GM19240 (cell line): ENCODE data around the gene FBLN1.
"Not testable (repeated sequence)": the region's sequence is repeated elsewhere in the genome, so short reads cannot be mapped to it uniquely, and the experiment has no call there.

Experiments
- DNase-seq: peaks from one replicate; pipeline ENCODE4 v3.0.0; 2011; ENCODE audit warnings: low spot score; ENCODE audit not compliant: insufficient read length

Gene FBLN1

DNA sequence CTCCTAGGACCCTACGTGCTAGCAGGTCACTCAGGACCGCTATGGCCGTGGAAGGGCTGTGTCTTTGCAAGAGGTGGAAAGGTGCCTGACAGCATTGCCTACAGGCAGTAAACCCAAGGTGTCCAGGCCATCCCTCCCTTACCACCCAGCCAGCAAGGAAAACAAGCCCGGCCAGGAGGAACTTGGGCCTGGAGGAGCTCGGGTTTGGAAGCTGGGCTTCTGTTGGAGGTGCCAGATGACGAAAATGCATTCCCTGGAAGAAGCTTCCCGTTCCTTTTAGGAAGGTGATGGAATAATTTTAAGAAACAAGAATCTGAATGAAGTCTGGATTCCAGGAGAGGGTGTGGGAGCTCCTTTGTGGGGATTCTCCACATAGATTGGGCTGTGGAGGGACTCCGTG, 23.6 kb downstream of the FBLN1 start:
- DNase-seq, result no peak

DNA sequence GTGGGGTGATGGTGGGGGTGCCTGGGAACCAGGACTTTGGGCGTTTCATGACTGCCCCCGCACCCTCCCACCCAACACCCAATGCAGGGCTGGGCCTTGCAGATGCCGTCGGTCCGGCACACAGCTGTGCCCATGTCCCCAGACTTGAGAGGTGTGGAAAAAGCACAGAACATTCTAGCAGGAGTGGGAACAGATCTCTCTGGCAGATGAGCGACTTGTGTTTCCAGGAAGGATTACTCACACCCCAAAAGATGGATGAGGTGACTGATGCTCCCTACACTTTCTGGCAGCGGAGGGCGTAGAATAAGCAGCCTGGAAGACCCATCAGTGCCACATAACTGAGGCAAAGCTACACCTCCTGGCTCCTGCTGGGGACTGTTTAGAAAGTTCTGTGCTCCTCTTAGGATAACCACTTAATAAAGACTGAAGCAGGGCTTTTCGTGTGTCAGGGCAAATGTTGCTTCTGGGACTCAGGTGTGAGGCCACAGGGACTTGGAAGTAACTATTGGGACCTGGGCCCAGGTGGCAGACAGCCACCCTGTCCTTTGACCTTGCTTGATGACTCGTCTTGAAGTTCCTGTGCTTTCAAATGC, 24.2 kb downstream of the FBLN1 start:
- DNase-seq, result no peak

DNA sequence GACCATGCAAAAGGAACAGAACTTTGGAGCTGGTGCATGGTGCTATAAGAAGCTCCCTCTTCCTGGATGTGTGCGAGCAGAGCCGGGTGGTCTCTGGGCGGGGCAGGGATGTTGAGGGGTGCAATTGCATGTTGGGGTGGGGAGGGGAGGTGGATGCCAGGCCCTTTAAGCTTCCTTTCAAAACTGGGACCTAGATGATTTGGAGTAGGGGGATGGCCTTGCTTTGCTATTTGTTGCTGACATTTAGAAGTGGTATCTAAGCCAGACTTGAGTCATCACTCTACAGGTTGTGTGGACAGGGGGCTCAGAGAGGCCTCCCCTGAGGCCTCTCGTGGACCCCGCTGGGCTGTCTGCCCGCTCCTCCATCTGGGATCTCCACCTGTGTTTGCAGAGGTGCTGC, 24.8 kb downstream of the FBLN1 start:
- no peak for DNase-seq

DNA sequence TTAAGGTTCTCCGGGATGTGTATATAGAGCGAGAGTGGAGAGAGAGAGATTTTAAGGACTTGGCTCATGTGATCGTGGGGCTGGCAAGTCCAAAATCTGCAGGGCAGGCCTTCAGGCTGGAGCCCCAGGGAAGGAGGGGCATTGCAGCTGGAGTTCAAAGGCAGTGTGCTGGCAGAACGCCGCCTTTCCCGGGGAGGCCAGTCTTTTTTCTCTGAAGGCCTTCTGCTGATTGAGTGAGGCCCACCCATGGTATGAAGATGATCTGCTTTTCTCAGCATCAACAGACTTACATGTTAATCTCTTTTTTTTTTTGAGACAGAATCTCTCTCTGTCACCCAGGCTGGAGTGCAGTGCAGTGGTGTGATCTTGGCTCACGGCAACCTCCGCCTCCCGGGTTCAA, 25.4 kb downstream of the FBLN1 start:
- DNase-seq, result no peak

DNA sequence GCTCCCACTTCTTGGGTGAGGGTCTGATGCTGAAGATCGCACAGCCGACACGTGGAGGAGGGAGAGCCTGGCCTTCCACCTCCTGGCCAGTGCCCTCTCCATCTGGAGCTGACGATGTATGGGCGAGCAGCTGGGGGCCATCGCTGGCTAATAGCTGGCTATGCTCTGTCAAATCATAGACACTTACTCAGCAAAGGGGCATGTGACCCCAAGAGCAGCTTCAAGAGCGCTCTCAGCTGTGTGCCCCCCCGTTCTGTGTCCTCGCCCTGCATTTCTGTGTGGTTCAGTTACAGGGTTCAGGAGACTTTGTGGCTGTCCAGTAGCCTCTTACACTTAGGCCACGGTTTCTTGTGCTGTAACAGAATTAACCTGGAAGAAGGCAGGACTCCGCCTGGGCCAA, 26.4 kb downstream of the FBLN1 start:
- no peak for DNase-seq

DNA sequence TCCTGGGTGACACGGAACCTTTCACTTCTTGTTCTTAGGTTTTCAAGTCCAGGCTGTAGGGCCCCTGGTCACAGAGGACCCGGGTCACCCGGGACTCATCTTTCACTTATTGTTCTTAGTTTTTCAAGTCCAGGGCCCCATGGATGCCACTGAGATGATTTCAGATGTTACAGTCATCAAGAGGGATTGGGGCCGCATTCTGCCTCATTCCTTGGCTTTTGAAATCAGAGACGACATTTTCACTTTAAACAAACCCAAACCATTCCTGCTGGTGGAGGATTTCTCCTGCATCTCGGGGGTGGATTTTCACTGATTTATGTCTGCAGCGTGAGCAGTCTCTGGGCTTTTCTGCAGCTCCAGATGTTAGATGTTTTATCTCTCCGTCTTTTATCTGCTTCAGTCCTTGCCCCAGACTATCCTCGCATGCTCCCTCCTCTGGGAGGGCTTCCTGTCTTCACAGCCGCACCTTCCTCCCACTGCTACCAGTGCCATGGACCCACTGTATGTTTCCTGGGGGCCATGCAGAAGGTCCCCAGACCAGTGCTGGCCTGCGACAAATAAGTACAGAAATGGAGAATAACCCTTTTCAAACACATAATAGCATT, 27.4 kb downstream of the FBLN1 start:
- no peak for DNase-seq

DNA sequence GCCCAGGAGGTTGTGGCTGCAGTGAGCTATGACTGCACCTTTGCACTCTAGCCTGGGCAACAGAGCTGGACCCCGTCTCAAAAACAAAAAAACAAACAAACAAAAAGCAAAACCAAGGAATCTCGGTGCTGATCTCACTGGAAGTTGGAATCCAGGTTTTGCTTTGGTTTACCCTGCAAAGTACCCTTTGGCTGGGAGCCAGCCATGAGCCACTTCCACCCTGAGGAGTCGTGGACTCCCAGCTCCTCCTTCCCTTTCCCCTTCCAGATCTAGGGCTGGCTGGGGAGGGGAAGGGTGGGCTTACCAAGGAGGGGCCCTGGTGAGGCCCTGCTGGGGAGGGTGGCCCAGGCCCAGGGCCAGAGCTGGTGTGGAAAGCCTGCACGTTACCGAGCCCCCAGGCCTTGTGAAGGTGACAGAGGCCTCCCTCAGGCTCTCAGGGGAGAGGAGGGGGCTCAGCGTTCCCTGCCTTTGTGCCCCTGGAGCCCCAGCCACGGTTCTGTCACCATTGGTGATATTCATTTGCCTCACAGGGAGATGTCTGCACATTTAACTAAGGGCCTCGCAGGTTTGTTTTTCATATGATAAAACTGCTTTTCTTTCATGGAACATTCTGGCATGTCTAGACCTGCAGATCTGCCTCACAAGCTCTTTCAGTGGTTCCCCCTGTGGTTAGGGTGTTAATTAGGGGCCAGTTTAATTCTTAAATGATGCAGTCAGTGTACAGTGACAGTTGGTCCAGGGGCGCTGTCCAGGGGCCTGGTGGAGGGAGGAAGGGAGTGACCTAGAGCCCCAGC, 29.0 kb downstream of the FBLN1 start:
- DNase-seq, result no peak

DNA sequence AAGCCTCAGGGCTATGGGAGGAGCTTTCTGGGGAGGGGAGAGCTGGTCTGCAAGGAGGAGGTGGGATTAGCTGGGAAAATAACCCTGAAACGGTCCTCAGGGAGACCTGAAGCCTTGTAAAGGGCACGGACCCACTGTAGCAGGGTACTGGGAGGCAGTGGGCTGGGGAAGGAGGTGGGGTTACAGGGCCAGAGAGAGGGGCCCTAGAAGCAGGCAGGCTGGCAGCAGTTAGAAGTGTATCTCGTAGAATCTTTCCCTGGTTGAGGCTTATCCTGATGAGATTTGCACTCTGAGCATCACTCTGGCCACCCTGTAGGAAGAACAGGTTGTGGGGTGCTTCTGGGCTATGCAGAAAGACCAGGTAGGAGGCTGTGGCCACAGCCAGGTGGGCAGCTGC, 29.6 kb downstream of the FBLN1 start:
- DNase-seq, result no peak

DNA sequence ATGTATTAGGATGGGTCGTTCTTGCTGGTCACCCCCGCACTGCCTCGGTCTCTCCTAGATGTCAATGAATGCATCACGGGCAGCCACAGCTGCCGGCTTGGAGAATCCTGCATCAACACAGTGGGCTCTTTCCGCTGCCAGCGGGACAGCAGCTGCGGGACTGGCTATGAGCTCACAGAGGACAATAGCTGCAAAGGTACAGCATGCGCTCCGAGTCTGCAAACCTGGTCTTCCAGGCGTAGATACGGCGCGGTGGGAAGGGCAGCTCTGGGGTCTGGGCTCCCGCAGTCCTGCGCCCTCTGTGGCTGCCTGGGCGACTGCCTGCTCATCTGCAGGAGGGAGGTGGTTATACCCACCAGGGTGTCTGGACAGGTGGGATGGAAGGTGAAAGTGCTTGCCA, 31.0 kb downstream of the FBLN1 start:
- no peak for DNase-seq

DNA sequence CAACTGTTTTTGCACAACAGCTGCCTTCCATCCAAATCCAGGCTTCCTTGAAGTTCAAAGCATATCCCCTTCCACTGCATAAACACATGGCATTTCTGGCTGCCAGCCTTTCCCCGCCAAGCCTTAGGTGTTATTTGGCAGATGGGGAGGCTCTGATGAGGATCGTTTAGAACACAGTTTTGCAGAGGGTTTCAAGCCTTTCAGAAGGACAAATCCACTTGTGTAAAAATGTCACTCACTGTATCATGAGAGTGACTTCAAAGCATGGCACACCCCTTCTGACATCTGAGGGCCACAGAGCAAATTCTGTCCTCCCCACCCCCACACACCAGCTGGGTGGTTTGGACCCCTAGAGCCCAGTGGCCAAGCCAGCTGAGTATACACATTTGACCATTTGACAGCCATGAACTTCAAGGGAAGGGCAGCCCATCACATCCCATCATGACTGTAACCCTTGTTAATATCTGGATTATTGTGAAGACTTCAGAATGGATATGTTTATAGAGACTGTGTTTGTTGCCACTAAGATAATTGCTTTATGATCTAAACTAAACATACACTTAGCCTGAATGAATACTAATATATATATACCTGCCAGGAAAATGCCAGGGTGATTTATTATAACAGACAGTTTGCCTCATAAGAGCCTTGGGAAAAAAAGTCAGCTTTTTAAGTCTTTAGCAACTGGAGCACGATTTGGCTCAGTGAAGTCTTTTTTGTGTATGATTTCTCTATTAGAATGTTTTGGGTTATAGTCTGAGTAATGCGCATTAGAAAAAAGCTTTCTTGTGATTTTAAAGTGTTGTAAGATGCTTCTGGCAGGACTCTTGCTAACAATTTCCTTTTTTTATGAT, 31.9 kb downstream of the FBLN1 start:
- no peak for DNase-seq

DNA sequence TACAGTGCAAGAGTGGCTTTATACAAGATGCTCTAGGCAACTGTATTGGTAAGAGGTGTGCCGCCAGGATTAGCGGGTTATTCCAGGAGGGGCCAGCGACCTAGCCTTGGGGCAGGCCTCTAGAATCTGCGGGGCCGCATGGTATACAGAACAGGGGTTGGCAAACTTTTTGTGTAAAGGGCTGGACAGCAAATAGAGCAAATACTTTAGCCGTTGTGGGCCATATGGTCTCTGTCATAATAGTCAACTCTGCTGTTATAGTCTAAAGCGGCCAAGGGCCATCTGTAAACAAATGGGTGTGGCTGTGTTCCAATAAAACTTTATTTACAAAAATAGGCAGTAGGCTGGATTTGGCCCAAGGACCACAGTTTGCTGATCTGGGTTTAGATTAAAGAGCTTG, 32.6 kb downstream of the FBLN1 start:
- no peak for DNase-seq

DNA sequence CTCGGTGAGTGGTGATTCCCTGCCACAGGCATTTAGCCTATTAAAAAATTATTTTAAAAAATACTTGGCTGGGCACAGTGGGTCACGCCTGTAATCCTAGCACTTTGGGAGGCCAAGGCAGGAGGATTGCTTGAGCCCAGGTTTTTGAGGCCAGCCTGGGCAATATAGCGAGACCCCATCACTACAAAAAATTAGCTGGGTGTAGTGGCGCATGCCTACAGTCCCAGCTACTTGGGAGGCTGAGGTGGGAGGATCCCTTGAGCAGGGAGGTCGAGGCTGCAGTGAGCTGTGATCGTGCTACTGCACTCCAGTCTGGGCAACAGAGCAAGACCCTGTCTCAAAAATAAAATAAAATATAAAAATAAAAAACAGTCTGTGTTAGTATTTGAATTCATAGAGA, 33.2 kb downstream of the FBLN1 start:
- not testable (repeated sequence) for DNase-seq

DNA sequence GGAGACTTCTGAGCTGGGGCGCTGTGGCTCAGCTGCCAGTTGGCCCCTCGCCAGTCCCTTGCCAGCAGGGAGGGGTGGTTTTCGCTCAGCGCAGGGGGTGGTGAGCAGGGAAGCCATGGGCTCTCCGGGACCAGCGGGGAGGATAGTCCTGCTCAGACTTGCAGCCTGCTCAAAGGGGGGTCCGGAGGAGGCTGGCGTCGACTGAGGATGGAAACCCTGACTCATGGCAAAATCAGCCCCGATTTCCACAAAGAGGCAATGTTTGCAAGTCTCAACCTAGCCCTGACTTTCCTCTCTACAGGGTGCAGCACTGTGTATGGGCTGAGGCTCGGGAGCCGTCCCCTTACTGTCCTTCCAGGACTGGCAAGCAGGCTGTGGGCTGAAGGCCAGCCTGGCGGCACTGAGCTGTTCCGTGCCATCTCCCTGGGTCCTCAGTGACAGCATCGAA, 35.1 kb downstream of the FBLN1 start:
- no peak for DNase-seq

DNA sequence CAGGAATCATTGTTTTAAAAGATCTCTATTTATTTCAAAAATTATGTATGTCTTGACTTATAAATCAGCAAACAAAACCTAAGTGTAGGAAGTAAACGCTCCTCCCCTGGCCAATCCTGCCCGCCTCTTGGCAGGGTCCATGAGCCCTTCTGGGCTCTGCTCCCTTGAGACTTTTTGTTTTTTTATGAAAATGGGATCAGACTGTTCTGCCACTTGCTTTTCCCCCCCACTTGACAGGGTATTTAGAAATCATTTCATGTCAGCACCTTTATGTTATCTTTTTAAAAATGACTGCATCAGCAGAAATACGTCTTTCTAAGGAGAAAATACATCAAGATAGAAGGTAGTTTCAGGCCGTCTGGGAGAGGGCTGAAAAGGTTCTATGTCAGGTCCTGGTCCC, 35.6 kb downstream of the FBLN1 start:
- no peak for DNase-seq

DNA sequence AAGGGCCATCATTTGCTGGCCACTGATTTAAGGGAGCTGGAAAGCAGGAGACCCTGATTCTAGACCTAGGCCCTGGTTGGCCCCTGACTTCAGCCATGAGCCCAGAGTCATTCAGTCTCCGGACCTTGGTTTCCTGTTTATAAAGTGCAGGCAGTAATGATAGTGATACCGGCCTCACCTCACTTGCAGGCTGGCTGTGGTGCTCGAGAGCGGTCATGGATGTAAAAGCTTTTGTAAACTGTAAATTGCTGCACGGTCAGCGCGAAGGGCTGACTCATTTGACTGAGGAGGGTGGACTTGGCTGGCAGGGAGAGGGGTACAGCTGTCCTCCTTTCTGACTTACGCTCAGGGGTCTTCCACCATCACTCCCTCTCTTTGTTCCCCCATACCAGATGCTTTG, 37.4 kb downstream of the FBLN1 start:
- DNase-seq, result no peak

DNA sequence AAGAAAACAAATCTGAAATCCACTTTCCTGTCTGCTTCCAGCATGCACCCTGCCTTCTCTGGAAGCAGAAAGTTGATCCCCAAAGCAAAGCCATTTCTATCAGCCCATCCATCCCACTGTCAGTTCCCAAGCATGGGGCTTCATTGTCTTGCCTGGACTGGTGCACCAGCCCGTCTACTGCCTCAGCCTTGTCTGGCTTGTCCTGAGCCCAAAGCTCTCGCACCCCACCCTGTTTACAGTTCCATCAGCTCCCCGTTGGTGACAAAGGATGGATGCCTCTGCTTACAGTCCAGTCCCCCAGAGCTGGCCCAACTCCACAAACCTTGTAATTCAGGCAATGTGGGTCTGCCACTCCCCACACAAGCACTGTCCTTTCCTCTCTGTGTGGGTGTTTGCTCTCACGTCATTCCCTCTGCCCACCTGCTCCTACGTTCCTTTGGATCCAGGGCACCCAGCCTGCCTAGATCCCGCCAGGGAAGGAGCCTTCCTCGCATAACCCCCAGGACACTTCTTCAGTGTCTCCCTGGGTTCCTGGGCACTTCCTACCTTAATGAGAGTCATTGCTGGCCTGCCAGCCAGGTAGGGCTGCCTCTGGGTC, 38.8 kb downstream of the FBLN1 start:
- DNase-seq, result no peak

DNA sequence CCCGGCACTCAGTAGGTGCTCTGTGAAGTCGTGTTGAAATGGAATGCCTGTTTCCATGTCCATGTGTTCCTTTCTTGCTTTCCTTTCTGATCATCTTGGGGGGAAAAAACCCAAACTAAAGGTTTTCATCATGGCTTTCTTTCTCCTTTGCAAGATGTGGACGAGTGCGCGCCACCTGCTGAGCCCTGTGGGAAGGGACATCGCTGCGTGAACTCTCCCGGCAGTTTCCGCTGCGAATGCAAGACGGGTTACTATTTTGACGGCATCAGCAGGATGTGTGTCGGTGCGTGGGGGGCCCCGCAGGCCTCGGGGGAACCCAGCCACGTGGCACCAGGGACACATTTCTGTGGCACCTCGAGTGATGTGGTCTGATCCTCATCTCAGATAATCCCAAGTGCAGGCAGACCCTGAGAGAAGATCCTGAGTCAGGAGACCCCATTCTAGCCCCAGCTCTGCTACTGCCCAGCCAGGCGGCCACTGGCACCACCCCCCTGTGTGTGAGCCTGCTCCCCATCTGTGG, 39.4 kb downstream of the FBLN1 start:
- no peak for DNase-seq

DNA sequence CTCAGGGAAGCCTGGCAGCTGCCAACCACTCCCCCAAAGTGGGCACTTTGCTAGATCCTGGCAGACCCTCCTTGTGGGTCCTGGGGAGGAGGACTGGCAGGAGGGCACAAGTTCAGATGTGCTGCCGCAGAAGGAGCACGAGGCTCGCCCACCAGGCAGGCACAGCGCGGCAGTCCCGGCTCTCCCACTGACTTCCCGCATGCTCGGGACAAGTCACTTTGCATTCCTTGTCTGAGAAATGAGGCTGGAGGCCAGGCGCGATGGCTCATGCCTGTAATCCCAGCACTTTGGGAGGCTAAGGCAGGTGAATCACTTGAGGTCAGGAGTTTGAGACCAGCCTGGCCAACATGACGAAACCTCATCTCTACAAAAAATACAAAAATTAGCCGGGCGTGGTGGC, 40.1 kb downstream of the FBLN1 start:
- not testable (repeated sequence) for DNase-seq

DNA sequence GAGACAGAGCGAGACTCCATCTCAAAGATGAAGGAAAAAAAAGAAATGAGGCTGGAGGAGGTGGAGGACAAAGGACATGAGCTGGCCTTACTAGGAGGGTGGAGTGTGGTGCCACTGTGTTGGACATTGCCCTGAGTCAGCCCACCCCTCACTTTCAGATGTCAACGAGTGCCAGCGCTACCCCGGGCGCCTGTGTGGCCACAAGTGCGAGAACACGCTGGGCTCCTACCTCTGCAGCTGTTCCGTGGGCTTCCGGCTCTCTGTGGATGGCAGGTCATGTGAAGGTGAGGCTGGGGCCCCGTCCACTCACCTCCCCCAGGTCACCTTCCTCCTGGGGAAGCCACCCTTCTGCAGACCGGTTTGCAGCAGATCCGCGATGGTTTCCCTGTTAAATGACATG, 40.6 kb downstream of the FBLN1 start:
- no peak for DNase-seq

DNA sequence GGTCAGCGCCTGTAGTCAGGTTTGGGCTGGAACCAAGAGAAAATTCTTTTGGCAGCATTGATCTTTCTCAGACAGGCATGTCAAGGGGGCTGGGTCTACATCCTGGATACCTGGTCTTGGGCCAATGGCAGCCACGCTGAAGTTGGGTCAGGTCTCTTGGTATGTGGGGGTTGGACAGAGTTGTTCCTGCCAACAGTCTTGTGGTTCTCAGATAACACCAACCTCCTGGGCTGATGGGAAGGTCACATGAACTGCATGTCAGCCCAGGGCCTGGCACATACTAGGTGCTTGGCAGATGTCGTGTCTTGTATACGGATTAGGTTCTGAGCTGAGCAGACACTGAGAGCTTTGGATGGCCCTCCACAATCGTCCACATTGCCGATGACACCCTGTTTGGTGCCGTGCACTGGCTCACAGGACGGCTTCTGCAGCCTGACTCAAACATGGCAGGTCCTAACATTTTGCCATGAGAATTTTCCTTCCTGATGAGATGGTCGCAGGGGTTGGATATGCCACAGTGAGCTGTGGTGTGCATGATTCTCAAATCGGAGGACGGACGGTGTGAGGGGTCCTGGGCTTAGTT, 42.0 kb downstream of the FBLN1 start:
- DNase-seq, result no peak
